ENCODE results near the gene GRAMD2B.
"Not testable (repeated sequence)": the region's sequence is repeated elsewhere in the genome, so short reads cannot be mapped to it uniquely, and the experiment has no call there.

Gene GRAMD2B

GRCh38 chr5:126394211-126394788, 28.9 kb upstream of the GRAMD2B start:
- Histone ChIP-seq H2BK15ac (ENCODE audit: low read depth, poor library complexity, severe bottlenecking) (no peak overlapping the region), H3K9ac (ENCODE audit: low read length) (no peak overlapping the region), H3K27me3 (ENCODE audit: control insufficient read depth in 1 of 2, insufficient read depth in 1 of 2, low read length in 2 of 2) (no peaks in the 10 kb centered on the region), H3K4me3 (ENCODE audit: insufficient read depth in 1 of 2, low read depth in 1 of 2, low read length in 2 of 2) (no peak overlapping the region), H3K36me3 (ENCODE audit: control insufficient read depth in 1 of 2, insufficient read depth in 2 of 2, low read depth in 1 of 2, low read length in 2 of 2) (no peaks in the 10 kb centered on the region), H2AK5ac (ENCODE audit: low read length, severe bottlenecking) (no peak overlapping the region), H4K8ac (ENCODE audit: low read length) (no peak overlapping the region), H3K18ac (ENCODE audit: low read depth in 1 of 2, low read length in 2 of 2) (no peak overlapping the region), H2BK120ac (ENCODE audit: low read depth, low read length) (no peak overlapping the region), H3K23ac (ENCODE audit: low read length in 2 of 2) (no peak overlapping the region), H3K79me1 (replicated peaks; ENCODE audit: low read length, poor library complexity, severe bottlenecking) (peaks cover 8% of the 10 kb centered on the region), H3K4me1 (ENCODE audit: control insufficient read depth, insufficient read depth, low read depth, low read length) (peaks cover 1% of the 10 kb centered on the region), H3K9me3 (ENCODE audit: control insufficient read depth, low read length) (no peaks in the 10 kb centered on the region), H2BK12ac (ENCODE audit: low read length in 2 of 2) (no peak overlapping the region), H3K4ac (ENCODE audit: low read depth in 1 of 2, low read length in 2 of 2) (no peak overlapping the region), H3K27ac (ENCODE audit: low read length, poor library complexity, severe bottlenecking) (peak overlapping the region; percentile 59), H2BK5ac (ENCODE audit: low read depth, low read length, poor library complexity, severe bottlenecking) (no peak overlapping the region), H3K4me2 (ENCODE audit: low read length, poor library complexity, severe bottlenecking) (no peak overlapping the region), H3K14ac (ENCODE audit: low read length in 2 of 2) (no peak overlapping the region), H4K91ac (ENCODE audit: low read length) (no peak overlapping the region), H2AFZ (ENCODE audit: low read depth, low read length) (no peak overlapping the region)
- WGBS: 79% methylated on average over 6 of the region's 7 CpGs
- DNase-seq: no peak

GRCh38 chr5:126395198-126395597, 28.0 kb upstream of the GRAMD2B start:
- no peak overlapping the region for H2AFZ ChIP-seq (ENCODE audit: low read depth, low read length)
- no peak overlapping the region for H3K9ac ChIP-seq (ENCODE audit: low read length)
- H3K4me3 ChIP-seq (ENCODE audit: insufficient read depth in 1 of 2, low read depth in 1 of 2, low read length in 2 of 2): no peak overlapping the region
- WGBS: 93% methylated on average over 1 of the region's 2 CpGs
- H2AK5ac ChIP-seq (ENCODE audit: low read length, severe bottlenecking): no peak overlapping the region
- H2BK120ac ChIP-seq (ENCODE audit: low read depth, low read length): no peak overlapping the region
- no peaks in the 10 kb centered on the region for H3K27me3 ChIP-seq (ENCODE audit: control insufficient read depth in 1 of 2, insufficient read depth in 1 of 2, low read length in 2 of 2)
- no peaks in the 10 kb centered on the region for H3K36me3 ChIP-seq (ENCODE audit: control insufficient read depth in 1 of 2, insufficient read depth in 2 of 2, low read depth in 1 of 2, low read length in 2 of 2)
- peaks cover 1% of the 10 kb centered on the region for H3K4me1 ChIP-seq (ENCODE audit: control insufficient read depth, insufficient read depth, low read depth, low read length)
- peaks cover 7% of the 10 kb centered on the region for H3K9me3 ChIP-seq (ENCODE audit: control insufficient read depth, low read length)
- H3K79me1 ChIP-seq (replicated peaks; ENCODE audit: low read length, poor library complexity, severe bottlenecking): peaks cover 9% of the 10 kb centered on the region
- no peak overlapping the region for H4K91ac ChIP-seq (ENCODE audit: low read length)
- H3K4ac ChIP-seq (ENCODE audit: low read depth in 1 of 2, low read length in 2 of 2): no peak overlapping the region
- H2BK5ac ChIP-seq (ENCODE audit: low read depth, low read length, poor library complexity, severe bottlenecking): no peak overlapping the region
- peak; percentile 70 for DNase-seq
- H3K27ac ChIP-seq (ENCODE audit: low read length, poor library complexity, severe bottlenecking): no peak overlapping the region
- no peak overlapping the region for H4K8ac ChIP-seq (ENCODE audit: low read length)
- no peak overlapping the region for H2BK15ac ChIP-seq (ENCODE audit: low read depth, poor library complexity, severe bottlenecking)
- no peak overlapping the region for H3K18ac ChIP-seq (ENCODE audit: low read depth in 1 of 2, low read length in 2 of 2)
- no peak overlapping the region for H3K23ac ChIP-seq (ENCODE audit: low read length in 2 of 2)
- no peak overlapping the region for H3K4me2 ChIP-seq (ENCODE audit: low read length, poor library complexity, severe bottlenecking)
- H2BK12ac ChIP-seq (ENCODE audit: low read length in 2 of 2): no peak overlapping the region
- no peak overlapping the region for H3K14ac ChIP-seq (ENCODE audit: low read length in 2 of 2)

GRCh38 chr5:126395605-126396004, 27.6 kb upstream of the GRAMD2B start:
- Histone ChIP-seq H3K18ac (ENCODE audit: low read depth in 1 of 2, low read length in 2 of 2) (no peak overlapping the region), H3K27me3 (ENCODE audit: control insufficient read depth in 1 of 2, insufficient read depth in 1 of 2, low read length in 2 of 2) (no peaks in the 10 kb centered on the region), H3K4ac (ENCODE audit: low read depth in 1 of 2, low read length in 2 of 2) (no peak overlapping the region), H3K9ac (ENCODE audit: low read length) (no peak overlapping the region), H3K36me3 (ENCODE audit: control insufficient read depth in 1 of 2, insufficient read depth in 2 of 2, low read depth in 1 of 2, low read length in 2 of 2) (no peaks in the 10 kb centered on the region), H3K4me2 (ENCODE audit: low read length, poor library complexity, severe bottlenecking) (no peak overlapping the region), H4K8ac (ENCODE audit: low read length) (no peak overlapping the region), H3K4me3 (ENCODE audit: insufficient read depth in 1 of 2, low read depth in 1 of 2, low read length in 2 of 2) (no peak overlapping the region), H3K9me3 (ENCODE audit: control insufficient read depth, low read length) (peaks cover 11% of the 10 kb centered on the region), H4K91ac (ENCODE audit: low read length) (no peak overlapping the region), H3K4me1 (ENCODE audit: control insufficient read depth, insufficient read depth, low read depth, low read length) (peaks cover 1% of the 10 kb centered on the region), H2AFZ (ENCODE audit: low read depth, low read length) (no peak overlapping the region), H3K23ac (ENCODE audit: low read length in 2 of 2) (no peak overlapping the region), H2BK120ac (ENCODE audit: low read depth, low read length) (no peak overlapping the region), H2BK15ac (ENCODE audit: low read depth, poor library complexity, severe bottlenecking) (no peak overlapping the region), H3K79me1 (replicated peaks; ENCODE audit: low read length, poor library complexity, severe bottlenecking) (peaks cover 9% of the 10 kb centered on the region), H2BK5ac (ENCODE audit: low read depth, low read length, poor library complexity, severe bottlenecking) (no peak overlapping the region), H3K14ac (ENCODE audit: low read length in 2 of 2) (no peak overlapping the region), H2AK5ac (ENCODE audit: low read length, severe bottlenecking) (no peak overlapping the region), H2BK12ac (ENCODE audit: low read length in 2 of 2) (no peak overlapping the region), H3K27ac (ENCODE audit: low read length, poor library complexity, severe bottlenecking) (no peak overlapping the region)
- 93% methylated on average over 4 of the region's 4 CpGs for WGBS
- DNase-seq: no peak

- H3K23ac ChIP-seq (ENCODE audit: low read length in 2 of 2); H4K91ac ChIP-seq (ENCODE audit: low read length); H3K18ac ChIP-seq (ENCODE audit: low read depth in 1 of 2, low read length in 2 of 2); H2BK12ac ChIP-seq (ENCODE audit: low read length in 2 of 2); H3K14ac ChIP-seq (ENCODE audit: low read length in 2 of 2); DNase-seq; H3K9ac ChIP-seq (ENCODE audit: low read length); H3K4ac ChIP-seq (ENCODE audit: low read depth in 1 of 2, low read length in 2 of 2); H2BK120ac ChIP-seq (ENCODE audit: low read depth, low read length); H2AK5ac ChIP-seq (ENCODE audit: low read length, severe bottlenecking); H2AFZ ChIP-seq (ENCODE audit: low read depth, low read length); H3K36me3 ChIP-seq (ENCODE audit: control insufficient read depth in 1 of 2, insufficient read depth in 2 of 2, low read depth in 1 of 2, low read length in 2 of 2); H3K4me2 ChIP-seq (ENCODE audit: low read length, poor library complexity, severe bottlenecking); H3K27ac ChIP-seq (ENCODE audit: low read length, poor library complexity, severe bottlenecking); H3K4me3 ChIP-seq (ENCODE audit: insufficient read depth in 1 of 2, low read depth in 1 of 2, low read length in 2 of 2); H2BK15ac ChIP-seq (ENCODE audit: low read depth, poor library complexity, severe bottlenecking); H3K4me1 ChIP-seq (ENCODE audit: control insufficient read depth, insufficient read depth, low read depth, low read length); H4K8ac ChIP-seq (ENCODE audit: low read length); H2BK5ac ChIP-seq (ENCODE audit: low read depth, low read length, poor library complexity, severe bottlenecking); H3K27me3 ChIP-seq (ENCODE audit: control insufficient read depth in 1 of 2, insufficient read depth in 1 of 2, low read length in 2 of 2): not testable (repeated sequence)
- no CpG with 5 or more reads among the region's 1 CpG for WGBS
- Histone ChIP-seq H3K9me3 (ENCODE audit: control insufficient read depth, low read length) (peaks cover 21% of the 10 kb centered on the region), H3K79me1 (replicated peaks; ENCODE audit: low read length, poor library complexity, severe bottlenecking) (peaks cover 11% of the 10 kb centered on the region)
Measured at GRCh38 chr5:126396721-126397120, 26.5 kb upstream of the GRAMD2B start.
